ACC112 (cell line): ENCODE data around the gene GLCE.

Experiments
- H2AFZ ChIP-seq: fragments of 200-600 bp; sonication (generic); one replicate; pipeline ENCODE4 v1.6.0; 2017; ENCODE audit warnings: antibody characterized with exemption, low read length; ENCODE audit not compliant: unreplicated experiment
- H3K27ac ChIP-seq: fragments of 200-600 bp; sonication (generic); 2 replicates; pipeline ENCODE4 v1.5.1; 2014; ENCODE audit warnings: low read depth, mild to moderate bottlenecking, antibody characterized with exemption, low read length, moderate library complexity
- H3K27me3 ChIP-seq: fragments of 200-600 bp; sonication (generic); 2 replicates; pipeline ENCODE4 v1.6.1; 2014; ENCODE audit warnings: mild to moderate bottlenecking, antibody characterized with exemption, low read length, moderate library complexity, mixed read lengths; ENCODE audit not compliant: insufficient read depth
- H3K36me3 ChIP-seq: fragments of 200-600 bp; sonication (generic); 2 replicates; pipeline ENCODE4 v1.6.1; 2016; ENCODE audit warnings: mild to moderate bottlenecking, antibody characterized with exemption, low read length, moderate library complexity, mixed read lengths; ENCODE audit not compliant: insufficient read depth
- H3K4me1 ChIP-seq: fragments of 200-600 bp; sonication (generic); one replicate; pipeline ENCODE4 v1.6.1; 2016; ENCODE audit warnings: low read length, mixed read lengths; ENCODE audit not compliant: insufficient read depth, unreplicated experiment, control insufficient read depth
- H3K4me3 ChIP-seq: fragments of 200-600 bp; sonication (generic); 2 replicates; pipeline ENCODE4 v1.5.1; 2014; ENCODE audit warnings: mild to moderate bottlenecking, low read depth, low read length
- H3K79me2 ChIP-seq: fragments of 200-600 bp; sonication (generic); one replicate; pipeline ENCODE4 v1.6.0; 2016; ENCODE audit warnings: low read length; ENCODE audit not compliant: control insufficient read depth, unreplicated experiment, insufficient read depth

Gene GLCE

GRCh38 chr15:69319384-69320375 lies 159.2 kb downstream of the GLCE start:
- Histone ChIP-seq H3K79me2 (no peaks in the 10 kb centered on the region), H3K27ac (no peak overlapping the region), H3K4me1 (no peaks in the 10 kb centered on the region), H3K27me3 (no peaks in the 10 kb centered on the region), H3K4me3 (no peak overlapping the region), H3K36me3 (no peaks in the 10 kb centered on the region), H2AFZ (no peak overlapping the region)

- H3K27ac ChIP-seq, result no peak overlapping the region
Measured at GRCh38 chr15:69320977-69321554, 160.6 kb downstream of the GLCE start.

More at GRCh38 chr15:69320977-69321554, 160.6 kb downstream of the GLCE start:
- H2AFZ ChIP-seq, result no peak overlapping the region
- H3K27me3 ChIP-seq, result no peaks in the 10 kb centered on the region
- no peaks in the 10 kb centered on the region for H3K36me3 ChIP-seq
- no peaks in the 10 kb centered on the region for H3K4me1 ChIP-seq
- H3K79me2 ChIP-seq, result no peaks in the 10 kb centered on the region
- H3K4me3 ChIP-seq, result no peak overlapping the region
